ENCODE results near the gene EPAS1.

The EPAS1 gene

GRCh38 chr2:46407852-46408455 lies 110.7 kb downstream of the EPAS1 start:
- no peak for DNase-seq (ENCODE audit: low read depth, low spot score)

- no peak for DNase-seq (ENCODE audit: low read depth, low spot score)
These were observed 112.5 kb downstream of the EPAS1 start for GRCh38 chr2:46409756-46410155.

DNA sequence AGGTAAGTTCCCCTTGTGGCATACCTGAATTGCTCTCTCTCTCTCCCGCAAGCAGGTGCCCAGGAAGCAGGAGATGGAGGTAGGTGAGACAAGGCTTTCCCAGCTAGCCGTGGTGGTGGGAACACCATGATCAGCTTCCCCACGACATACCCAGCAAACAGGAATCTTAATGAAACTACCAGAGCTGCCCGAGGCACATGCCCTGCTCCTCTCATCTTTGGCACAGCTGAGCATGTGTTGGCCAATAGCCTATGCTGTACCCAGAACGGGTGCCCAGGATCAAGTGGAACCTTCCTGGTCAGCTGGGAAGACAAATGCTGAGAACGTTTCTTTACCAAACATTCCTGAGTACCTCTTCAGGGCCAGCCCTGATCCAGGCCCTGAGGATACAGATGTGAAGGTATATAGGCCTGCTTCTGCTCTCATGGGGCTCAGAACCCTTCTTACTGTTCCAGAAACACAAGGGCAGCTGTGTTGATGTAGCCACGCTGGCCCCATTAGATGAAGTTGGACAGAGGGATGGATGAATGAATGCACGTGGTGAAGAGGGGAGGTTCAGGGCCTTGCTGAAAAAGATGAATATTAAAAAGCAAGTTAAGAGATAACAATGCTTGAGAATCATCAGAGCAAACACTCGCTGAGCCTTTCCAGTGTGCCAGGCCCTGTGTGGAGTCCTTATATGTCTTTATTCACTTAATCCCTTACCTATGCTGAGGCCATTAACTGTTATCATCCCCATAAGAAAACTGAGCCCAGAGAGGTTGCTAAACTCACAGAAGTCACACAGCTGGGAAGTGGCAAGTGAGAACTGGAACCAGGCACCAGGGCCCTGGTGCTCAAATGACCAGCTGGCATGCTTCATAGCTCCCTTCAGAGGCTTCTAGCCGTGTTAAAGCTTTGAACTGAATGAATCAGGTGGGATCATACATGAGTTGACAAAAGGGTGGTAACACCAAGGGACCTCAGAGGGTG lies 113.4 kb downstream of the EPAS1 start:
- DNase-seq (ENCODE audit: low read depth, low spot score): no peak

DNA sequence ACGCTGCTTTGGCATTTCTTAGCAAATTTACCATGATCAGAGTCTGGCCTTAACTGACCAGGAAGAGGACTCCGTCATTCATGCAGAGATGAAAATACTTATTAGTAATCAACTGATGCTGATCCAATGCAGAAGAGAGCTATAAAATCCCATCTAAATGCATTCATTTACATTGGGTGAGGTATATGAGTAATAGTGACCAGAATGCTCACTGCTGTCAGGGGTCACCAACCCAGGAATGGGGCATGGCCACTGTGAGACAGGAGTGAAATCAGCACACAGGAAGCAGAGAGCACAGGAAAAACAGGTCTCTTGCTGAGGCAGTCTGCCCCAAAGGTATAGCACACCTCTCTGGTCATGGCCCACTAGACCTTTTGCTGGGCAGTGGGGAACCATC lies 114.0 kb downstream of the EPAS1 start:
- no peak for DNase-seq (ENCODE audit: low read depth, low spot score)

DNA sequence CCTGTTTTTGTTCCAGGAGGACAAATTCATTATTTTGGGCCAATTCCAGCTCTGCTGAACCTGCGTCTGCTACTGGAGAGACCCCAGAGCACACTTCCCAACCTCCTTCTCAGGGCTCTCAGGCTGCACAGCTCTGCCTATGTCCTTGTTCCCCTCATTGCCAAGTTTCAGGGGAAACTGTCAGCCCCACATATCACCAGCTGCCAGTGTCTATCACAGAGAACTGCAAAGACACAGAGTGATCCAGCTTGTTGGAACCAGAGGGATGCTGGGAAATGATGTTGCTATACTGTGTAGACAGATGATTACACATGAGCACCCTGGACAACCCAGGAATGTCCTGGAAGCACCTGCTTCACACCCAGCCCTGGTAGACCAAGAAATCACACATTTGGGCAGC lies 114.8 kb downstream of the EPAS1 start:
- DNase-seq (ENCODE audit: low read depth, low spot score): no peak

- no peak for DNase-seq (ENCODE audit: low read depth, low spot score)
These were observed 115.9 kb downstream of the EPAS1 start for GRCh38 chr2:46413111-46413510.

GRCh38 chr2:46413631-46414030 lies 116.4 kb downstream of the EPAS1 start:
- DNase-seq (ENCODE audit: low read depth, low spot score): no peak

GRCh38 chr2:46414701-46415100 lies 117.5 kb downstream of the EPAS1 start:
- DNase-seq (ENCODE audit: low read depth, low spot score): no peak

GRCh38 chr2:46416280-46416679 lies 119.1 kb downstream of the EPAS1 start:
- DNase-seq (ENCODE audit: low read depth, low spot score): no peak

DNA sequence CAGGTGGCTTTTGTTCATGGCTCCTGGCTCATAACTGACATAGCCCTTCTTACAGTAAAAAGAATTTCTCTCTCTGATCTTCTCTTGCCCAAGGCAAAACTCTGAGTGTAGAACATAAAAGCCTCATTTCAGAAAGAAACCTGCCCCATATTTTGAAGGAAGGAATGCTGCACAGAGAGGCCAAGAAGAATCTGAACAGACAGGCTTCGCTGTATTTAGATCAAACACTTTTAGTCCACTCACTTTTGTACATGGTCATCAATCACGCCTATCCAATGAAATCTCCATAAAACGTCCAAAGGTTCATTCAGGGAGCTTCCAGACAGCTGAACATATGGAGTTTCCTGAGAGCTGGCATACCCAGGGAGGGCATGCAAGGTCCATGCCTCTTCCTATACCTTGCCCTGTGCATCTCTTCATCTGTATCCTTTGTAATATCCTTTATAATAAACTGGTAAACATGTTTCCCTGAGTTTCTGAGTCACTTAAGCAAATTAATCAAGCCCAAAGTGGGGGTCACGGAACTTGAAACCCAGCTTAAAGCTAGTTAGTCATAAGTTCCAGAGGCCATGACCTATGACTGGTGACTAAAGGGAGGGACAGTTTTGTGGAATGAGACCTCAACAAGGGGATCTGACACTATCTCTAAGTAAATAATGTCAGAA lies 119.7 kb downstream of the EPAS1 start:
- DNase-seq (ENCODE audit: low read depth, low spot score): no peak

DNA sequence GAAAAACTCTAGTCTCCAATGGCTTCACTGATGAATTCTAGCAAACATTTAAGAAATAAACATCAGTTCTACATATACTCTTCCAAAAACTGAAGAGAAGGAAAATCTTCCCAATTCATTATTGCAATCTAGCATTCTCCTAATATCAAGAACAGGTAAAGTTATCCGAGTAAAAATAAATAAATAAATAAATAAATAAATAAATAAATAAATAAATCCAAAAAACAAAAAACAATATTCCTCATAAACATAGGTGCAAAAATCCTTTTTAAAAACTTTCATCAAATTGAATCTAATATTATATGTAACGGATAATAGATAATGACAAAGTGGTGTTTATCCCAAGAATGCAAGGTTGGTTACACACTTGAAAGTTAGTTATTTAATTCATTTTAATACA lies 123.7 kb downstream of the EPAS1 start:
- DNase-seq (ENCODE audit: low read depth, low spot score): no peak

DNA sequence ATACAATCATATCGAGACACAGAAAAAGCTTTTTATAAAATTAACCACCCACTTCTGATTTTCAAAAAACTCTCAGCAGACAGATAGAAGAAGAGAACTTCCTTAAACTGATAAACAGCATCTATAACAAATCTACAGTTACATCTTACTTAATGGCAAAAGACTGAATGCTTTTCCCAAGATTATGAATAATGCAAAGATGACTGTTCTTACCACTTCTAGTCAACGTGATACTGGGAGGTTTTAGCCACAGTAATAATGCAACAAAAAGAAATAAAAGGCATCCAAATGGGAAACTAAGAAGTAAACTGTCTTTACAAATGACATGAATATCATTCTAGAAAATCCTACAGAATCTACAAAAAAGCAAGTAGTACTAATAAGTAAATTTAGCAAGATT lies 124.2 kb downstream of the EPAS1 start:
- no peak for DNase-seq (ENCODE audit: low read depth, low spot score)

DNA sequence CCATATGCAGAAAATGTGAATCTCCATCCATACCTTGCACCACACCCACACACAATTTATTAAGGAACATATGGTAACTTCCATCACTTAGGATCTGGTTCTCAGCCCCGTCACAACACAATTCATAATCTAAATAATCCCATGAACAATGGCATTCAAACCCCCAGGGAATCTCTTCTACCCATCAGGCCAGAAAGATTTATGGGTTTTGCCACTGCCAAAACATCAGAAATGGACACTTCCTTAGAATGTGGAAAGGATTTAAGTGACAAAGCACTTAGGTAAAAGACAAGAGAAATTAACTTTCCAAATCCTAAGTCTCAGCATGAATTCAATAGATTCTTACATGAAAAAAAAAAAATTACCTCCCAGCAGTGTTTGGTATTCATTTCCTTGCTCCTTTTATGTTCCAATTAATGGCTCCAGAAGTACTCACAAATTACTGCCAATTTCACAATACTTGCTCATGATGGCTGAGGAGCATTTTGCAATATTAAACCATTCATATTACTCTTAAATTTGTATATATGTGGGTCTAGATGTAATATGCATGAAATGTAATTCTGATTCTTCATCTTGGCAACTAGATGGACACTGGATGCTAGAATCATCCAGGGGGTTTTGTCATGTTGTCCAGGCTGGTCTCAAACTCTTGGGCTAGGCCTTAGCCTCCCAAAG lies 125.6 kb downstream of the EPAS1 start:
- no peak for DNase-seq (ENCODE audit: low read depth, low spot score)

- no peak for DNase-seq (ENCODE audit: low read depth, low spot score)
These were observed 127.7 kb downstream of the EPAS1 start for GRCh38 chr2:46424937-46425336.

GRCh38 chr2:46428911-46429436 lies 131.8 kb downstream of the EPAS1 start:
- DNase-seq (ENCODE audit: low read depth, low spot score): no peak

- no peak for DNase-seq (ENCODE audit: low read depth, low spot score)
These were observed 133.2 kb downstream of the EPAS1 start for GRCh38 chr2:46430413-46430812.

DNA sequence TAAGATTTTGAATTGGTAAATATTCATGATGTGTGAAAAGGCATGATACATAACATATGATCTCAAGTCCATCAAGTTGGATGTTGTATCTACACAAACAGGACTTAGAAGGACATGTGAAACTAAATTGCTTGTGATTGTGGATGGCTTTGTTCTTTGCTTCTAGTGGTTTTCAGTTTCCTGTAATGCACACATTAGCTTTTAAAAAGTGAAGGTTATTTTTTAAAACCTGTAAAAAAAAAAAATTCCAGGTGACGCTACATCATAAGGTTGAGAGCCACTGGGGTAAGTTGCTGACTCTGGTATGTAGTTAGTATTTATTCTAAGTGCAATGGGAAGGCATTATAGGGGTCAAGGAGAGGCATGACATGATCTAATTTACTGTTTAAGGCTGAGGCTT lies 133.8 kb downstream of the EPAS1 start:
- no peak for DNase-seq (ENCODE audit: low read depth, low spot score)

- no peak for DNase-seq (ENCODE audit: low read depth, low spot score)
These were observed 134.5 kb downstream of the EPAS1 start for GRCh38 chr2:46431481-46432235.

DNA sequence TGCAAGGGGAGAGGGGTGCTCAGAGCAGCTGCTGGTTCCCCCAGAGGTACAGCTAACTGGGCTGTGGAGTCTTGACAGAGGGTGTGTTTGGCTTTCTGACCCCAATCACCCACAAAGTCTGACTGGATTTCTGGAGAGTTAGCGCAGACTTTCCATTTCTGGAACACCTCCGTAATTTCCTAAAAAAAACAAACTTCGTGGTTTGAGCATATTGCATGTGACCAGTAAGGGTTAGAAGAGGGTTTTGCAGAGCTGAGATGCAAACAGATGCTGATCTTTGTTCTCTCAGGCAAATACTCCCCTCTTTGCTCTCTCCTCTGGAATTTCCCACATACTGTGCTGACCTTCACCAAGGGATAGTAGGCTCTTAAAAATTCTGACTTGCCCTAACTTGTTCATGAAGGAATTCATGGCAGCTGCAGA lies 137.7 kb downstream of the EPAS1 start:
- no peak for DNase-seq (ENCODE audit: low read depth, low spot score)

DNA sequence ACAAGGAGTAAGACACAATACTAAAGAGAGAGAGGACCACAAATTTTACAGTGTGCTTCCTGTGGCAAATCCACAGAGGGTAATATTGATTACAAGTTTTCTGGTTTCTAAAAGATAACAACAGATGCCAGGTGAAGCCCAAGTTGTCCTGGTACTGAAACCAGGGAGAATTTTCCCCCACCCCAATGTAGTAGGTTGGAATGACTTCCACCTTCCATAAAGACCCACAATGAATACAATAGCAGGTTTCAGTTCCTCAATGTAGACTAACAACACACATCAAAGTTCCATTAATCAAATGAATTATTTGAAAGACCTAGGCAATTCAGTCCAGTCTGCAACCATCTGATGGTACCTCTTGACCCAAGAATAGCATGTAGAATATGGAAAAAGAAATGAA lies 138.1 kb downstream of the EPAS1 start:
- DNase-seq (ENCODE audit: low read depth, low spot score): no peak

- no peak for DNase-seq (ENCODE audit: low read depth, low spot score)
These were observed 138.7 kb downstream of the EPAS1 start for GRCh38 chr2:46435796-46436360.
